ENCODE data around the gene SVOPL. TPM values are rescaled to one million over a fixed set of nuclear protein-coding genes. Genes with fewer than 3 reads are reported as not detected.

Gene SVOPL
- polyA plus RNA-seq, 4 donors: 2.5 to 3.9 (median 2.9) TPM

DNA sequence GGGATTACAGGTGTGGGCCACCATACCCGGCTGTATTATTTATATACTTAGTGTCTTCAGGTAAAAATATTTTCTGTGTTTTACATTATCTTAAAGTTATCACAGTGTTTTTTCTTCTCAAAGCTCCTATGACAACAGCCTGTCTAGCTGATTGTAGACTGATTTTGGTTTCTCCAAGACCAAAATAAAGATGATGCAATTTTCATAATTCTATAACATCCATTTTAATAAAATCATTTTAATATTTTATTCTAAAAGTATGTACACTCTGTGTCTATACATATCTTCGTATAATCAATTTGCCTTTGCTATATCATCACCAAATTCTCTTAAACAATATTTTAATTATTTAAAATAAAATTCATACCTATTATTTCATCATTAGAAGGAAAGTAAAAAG is 132.5 kb downstream of the SVOPL start:
- DNase-seq (ENCODE audit: low read depth in 4 of 4, low spot score in 2 of 4): no peak

DNA sequence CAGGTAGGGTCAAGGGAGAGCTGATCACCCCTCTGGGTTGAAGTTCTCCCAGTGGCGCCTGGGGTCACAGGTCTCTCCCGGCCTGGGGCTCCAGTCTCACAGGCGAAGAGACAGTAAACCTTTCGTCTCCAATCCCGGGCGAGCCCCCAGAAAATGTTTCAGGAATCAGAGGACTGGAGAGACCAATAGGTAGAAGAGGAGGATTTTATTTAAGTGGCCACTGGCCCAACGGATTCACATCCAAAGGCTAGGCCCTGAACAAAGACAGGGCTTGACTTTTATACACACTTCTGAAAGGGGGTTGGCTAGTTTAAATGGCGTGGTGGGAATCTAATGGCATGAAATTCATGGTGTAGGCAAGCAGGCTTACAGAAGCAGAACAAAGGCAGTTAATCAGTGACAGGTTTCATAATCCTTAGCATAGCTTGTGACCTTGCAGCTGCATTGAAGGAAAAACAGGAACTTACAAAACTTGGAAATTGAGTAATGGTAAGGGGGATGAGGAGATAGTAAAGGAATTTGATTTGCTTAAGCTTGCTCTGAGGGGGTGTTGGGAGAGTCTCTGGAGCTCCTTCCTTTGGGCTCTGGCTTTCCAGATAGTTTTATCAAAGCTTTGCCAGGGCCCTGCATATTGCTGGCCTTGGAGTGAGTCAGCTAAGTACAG is 135.6 kb downstream of the SVOPL start:
- no peak for DNase-seq (ENCODE audit: low read depth in 4 of 4, low spot score in 2 of 4)

DNA sequence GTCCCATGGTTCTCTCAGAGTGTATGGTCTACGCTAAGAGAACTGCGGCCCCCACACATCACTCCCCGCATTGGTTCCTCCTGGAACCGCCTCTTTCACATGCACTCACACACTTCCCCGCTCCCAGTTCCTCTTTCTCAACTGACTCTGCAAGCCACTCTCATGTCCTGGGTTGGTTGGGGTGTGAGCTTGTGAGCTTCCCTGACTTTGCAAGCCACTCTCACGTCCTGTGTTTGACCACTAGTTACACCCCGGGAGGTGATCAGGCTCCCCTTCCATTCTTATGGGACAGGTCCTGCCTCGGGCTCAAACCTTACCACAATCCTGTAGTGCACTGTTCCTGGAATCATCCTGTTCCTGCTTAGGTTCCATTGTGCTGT is 136.1 kb downstream of the SVOPL start:
- DNase-seq (ENCODE audit: low read depth in 4 of 4, low spot score in 2 of 4): no peak

DNA sequence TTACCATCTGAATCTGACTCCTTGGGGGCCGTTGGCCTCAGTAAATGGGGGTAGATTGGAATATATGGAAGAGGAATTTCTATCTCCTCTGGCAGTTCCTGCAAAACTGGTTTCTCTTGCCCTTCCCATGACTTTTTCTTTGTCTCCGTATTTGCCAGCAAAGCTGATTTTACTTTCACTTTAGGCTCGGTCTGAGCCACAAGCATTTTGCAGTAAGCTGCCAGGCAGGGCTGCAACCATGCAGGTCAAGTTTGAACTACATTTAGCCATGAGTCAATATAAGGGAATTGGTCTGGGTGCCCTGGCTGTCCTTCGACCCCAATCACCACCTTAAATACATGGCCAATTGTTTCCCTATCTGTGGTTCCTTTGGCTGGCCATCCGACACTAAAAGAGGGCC is 136.8 kb downstream of the SVOPL start:
- no peak for DNase-seq (ENCODE audit: low read depth in 4 of 4, low spot score in 2 of 4)

DNA sequence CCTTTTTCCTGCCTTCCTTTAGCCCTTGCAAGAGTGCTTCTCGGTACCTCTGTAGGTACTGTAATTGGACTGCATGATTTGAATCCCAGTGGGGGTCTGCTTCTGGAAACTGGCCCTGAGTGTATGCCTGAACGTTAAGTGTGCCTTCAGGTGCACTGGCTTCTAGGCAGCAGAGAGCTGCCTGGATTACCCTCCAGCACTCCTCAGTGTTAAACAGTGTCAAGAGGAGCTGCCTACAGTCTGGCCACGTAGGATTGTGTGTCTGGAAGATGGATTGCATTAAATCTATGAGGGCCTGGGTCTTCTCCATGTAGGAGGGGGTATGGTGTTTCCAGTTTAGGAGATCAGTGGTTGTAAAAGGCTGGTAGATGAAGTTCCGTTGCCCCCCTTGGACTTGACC is 137.4 kb downstream of the SVOPL start:
- DNase-seq (ENCODE audit: low read depth in 4 of 4, low spot score in 2 of 4): no peak

DNA sequence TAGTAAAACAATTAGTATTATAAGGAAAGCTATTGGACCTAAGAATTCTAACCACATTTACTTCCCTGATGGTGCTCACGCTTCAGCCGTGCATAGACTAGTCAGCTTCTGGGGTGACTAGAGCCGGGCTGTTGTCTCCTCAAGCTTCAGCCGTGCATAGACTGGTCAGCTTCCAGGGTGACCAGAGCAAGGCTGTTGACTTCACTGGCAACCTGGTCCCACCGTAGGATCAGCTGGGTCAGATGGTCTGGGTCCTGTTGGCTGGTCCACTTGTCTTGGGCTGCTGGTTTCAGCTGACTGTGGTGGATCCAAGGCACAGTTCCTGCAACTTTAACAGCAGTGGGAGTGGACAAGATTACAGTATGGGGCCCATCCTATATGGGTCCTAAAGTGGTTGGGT is 141.7 kb downstream of the SVOPL start:
- no peak for DNase-seq (ENCODE audit: low read depth in 4 of 4, low spot score in 2 of 4)

DNA sequence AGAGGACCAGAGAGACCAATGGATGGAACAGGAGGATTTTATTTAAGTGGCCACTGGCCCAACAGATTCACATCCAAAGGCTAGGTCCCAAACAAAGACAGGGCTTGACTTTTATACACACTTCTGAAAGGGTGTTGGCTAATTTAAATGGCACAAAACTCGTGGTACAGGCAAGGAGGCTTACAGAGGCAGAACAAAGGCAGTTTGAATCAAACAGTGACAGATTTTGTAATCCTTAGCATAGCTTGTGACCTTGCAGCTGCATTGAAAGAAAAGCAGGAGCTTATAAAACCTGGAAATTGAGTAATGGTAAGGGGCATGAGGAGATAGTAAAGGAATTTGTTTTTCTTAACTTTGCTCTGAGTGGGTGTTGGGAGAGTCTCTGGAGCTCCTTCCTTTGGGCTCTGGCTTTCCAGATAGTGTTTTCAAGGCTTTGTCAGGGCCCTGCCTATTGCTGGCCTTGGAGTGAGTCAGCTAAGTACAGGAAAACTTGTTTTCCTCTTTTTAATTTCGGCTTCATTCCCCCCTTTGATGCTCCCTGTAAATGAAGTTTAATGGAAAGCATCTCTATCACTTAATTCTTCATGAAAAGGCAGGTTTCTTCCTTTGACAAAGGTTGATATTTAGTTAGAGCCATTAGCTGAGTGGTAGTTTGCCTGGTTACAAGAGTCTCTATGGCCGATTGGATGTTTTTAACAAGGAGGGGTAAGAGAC is 144.2 kb downstream of the SVOPL start:
- DNase-seq (ENCODE audit: low read depth in 4 of 4, low spot score in 2 of 4): no peak

DNA sequence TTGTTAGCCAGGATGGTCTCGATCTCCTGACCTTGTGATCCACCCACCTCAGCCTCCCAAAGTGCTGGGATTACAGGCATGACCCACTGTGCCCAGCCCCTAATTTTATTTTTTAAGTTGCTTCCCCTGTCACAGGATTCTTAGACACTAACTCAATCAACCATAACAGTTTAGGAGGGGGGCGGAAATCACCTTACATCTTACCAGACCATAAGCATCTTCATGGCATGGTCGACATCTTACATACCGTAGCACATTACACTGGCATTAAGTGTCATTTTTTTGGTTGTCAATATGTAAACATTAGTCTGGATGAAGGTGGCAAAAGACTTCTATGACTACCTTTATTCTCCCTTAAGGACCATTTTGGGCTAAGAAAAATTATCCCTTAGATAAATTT is 145.5 kb downstream of the SVOPL start:
- no peak for DNase-seq (ENCODE audit: low read depth in 4 of 4, low spot score in 2 of 4)

DNA sequence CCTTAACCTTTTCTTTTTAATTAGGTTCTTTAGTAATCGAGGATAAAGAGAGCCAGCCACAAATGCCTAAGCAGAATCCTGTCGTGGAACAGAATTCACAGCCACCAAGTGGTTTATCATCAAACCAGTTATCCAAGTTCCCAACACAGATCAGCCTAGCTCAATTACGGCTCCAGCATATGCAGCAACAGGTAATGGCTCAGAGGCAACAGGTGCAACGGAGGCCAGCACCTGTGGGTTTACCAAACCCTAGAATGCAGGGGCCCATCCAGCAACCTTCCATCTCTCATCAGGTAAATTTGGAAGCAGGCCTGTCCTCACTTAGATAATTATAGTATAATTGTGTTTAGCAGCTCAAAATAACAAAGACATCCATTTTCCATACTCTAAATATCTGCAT is 146.5 kb downstream of the SVOPL start:
- DNase-seq (ENCODE audit: low read depth in 4 of 4, low spot score in 2 of 4): no peak

DNA sequence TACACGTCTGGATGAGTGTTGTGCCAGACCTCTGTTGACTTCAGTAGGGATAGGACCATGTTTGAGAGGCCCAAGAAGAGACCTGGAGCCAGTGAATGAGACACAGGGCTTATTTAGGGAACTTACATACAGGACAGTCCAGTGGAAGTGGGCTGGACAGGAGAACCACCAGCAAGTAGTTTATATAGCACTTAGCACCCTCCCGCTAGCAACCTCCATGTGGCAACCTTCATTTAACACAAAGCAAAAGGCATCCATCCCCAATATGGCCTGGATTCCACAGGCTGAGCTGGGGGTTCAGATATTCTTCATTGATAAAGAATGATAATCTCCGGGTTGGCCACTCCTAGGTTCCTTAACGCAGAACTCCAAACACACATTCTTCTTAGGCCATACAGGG is 147.4 kb downstream of the SVOPL start:
- DNase-seq (ENCODE audit: low read depth in 4 of 4, low spot score in 2 of 4): no peak

DNA sequence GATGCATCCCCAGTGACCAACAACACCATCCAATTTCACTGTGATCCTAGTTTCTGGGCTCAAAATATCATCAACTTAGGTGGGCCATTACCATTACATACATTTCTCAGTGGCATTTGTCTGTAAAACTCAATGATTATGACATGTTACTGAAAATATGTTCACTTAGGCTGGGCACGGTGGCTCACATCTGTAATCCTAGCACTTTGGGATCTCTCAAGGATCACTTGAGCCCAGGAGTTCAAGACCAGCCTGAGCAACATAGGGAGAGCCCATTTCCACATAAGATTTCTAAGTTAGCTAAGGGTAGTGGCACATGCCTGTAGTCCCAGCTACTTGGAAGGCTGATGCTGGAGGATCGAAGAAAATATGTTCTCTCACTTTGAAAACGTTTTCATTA is 150.1 kb downstream of the SVOPL start:
- no peak for DNase-seq (ENCODE audit: low read depth in 4 of 4, low spot score in 2 of 4)

DNA sequence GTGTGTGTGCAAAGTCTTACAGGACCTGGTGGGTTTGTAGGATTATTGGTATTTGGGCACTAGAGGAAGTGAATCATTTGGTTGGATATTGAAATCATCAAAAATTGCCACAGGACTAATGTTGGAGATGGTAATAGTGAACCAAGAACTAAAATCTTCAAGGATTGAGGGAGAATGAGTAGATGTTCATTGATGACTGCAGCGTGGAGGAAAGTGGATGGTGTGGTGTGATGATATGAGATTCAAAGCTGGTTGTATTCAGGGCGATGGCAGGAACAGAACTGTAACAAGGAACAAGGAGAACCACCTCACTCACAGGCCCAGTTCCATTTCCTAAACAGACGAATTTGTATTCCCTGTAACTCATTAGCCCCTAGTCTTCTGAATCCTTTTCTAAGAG is 150.8 kb downstream of the SVOPL start:
- no peak for DNase-seq (ENCODE audit: low read depth in 4 of 4, low spot score in 2 of 4)

DNA sequence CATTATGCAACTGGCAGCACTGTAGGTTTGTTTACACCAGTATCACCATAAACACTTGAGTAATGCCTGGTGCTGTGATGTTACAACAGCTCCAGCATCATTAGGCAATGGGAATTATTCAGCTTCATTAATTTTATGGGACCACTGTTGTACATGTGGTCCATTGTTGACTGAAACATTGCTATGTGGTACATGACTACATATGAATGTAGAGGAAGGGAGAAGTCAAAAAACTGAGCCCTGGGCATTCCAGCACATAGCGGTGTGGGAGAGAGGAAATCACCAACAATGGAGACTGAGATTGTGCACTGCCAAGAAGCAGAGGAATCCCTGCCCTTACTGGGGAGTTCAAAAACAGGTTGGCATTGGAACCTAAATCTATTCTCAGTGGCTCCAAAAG is 152.1 kb downstream of the SVOPL start:
- DNase-seq (ENCODE audit: low read depth in 4 of 4, low spot score in 2 of 4): no peak

DNA sequence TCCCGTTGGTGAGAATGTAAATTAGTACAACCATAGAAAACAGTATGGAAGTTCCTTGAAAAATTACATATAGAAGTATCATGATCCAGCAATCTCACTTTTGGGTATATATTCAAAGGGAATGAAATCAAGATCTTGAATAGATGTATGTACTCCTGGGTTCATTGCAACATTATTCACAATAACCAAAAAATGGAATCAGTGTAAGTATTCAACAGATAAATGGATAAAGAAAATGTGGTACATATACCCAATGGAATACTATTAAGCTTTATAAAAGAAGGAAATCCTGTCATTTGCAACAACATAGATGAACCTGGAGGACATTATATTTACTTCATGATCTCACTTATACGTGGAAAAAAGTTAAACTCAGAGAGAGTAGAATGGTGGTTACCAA is 154.3 kb downstream of the SVOPL start:
- DNase-seq (ENCODE audit: low read depth in 4 of 4, low spot score in 2 of 4): no peak

DNA sequence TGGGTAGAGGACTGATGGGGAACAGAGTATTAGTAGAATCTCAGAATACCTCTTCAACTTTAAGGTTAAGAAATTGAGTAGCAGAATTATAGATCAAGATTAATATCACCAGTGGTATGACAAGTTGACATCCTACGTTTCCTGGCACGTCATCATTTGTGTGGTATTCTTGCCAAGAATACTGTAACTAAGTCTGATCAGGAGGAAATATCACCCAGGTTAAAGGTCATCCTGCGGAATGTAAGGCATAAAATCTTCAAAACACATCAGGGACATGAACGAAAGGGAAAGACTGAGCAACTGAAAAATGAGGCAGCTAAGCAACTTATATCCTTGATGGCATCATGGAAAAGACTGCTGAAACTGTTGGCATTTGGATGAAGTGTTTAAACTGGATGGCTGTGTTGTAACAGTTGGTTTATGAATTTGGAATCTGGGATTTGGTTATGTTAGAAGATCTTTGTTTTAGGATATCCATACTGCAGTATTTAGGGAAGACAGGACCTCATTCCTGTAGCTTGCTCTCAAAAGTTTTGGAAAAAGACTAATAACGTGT is 155.0 kb downstream of the SVOPL start:
- no peak for DNase-seq (ENCODE audit: low read depth in 4 of 4, low spot score in 2 of 4)

DNA sequence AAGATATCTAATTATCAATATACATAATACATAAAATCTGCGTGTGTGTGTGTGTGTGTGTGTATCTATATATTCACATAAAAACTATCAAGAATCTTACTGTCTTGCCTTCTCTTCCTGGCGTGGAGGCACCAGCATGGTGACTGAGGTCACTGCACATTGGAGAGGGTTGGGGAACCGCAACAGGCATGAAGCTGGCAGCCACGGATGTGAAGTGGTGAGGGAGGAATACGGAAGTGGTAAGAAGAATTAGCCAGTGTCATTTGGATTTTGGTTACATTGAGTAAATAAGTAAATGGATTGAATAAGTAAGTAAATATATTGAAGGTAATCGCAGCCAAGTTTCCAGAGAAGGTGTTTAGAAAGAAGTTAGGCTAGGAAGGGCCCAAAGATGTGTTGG is 156.0 kb downstream of the SVOPL start:
- DNase-seq (ENCODE audit: low read depth in 4 of 4, low spot score in 2 of 4): no peak

Other genes with a start within 250 kb of the SVOPL start
- gene TRIM24, start 241.1 kb downstream of the SVOPL start, polyA plus RNA-seq (ENCODE audit: insufficient read length in 4 of 4): 10 to 100 TPM; 51.7 to 58.7 (median 54.9) TPM
- gene TMEM213, start 96.6 kb upstream of the SVOPL start, polyA plus RNA-seq (ENCODE audit: insufficient read length in 4 of 4): 10 to 100 TPM; 43.2 to 49.2 (median 44.1) TPM
- 10 to 100 TPM; 61.9 to 79.1 (median 68.1) TPM for gene ATP6V0A4, start 96.8 kb upstream of the SVOPL start, polyA plus RNA-seq (ENCODE audit: insufficient read length in 4 of 4)